SK-N-SH (cell line): ENCODE measurements around the gene SPSB3.

Experiments used
- EP300 ChIP-seq, 2 experiments: IDR thresholded peaks; 2 replicates each; pipeline versions ENCODE4 v1.4.0 to v1.6.1; 2012; ENCODE audit warnings: borderline replicate concordance in 1 of 2, low read depth in 1 of 2, low read length in 1 of 2
- EZH2phosphoT487 ChIP-seq: fragments of 200-600 bp; sonication (generic); IDR thresholded peaks from 2 replicates; pipeline ENCODE4 v1.6.1; 2017; ENCODE audit warnings: low read depth, mixed run types, mild to moderate bottlenecking, antibody characterized with exemption, moderate library complexity, borderline replicate concordance
- FOXJ3 ChIP-seq: sonication (generic); formaldehyde crosslinking; IDR thresholded peaks from 2 replicates; pipeline ENCODE4 v1.5.1; 2020; ENCODE audit warnings: mild to moderate bottlenecking, missing genetic modification reagents
- NFIC ChIP-seq: IDR thresholded peaks from 2 replicates; pipeline ENCODE4 v1.4.0; 2012; ENCODE audit warnings: borderline replicate concordance
- SIN3A ChIP-seq: IDR thresholded peaks from 2 replicates; pipeline ENCODE4 v1.6.1; 2012; ENCODE audit warnings: low read depth, mild to moderate bottlenecking, low read length, moderate library complexity, borderline replicate concordance
- SMC3 ChIP-seq: IDR thresholded peaks from 2 replicates; pipeline ENCODE4 v1.6.1; 2012; ENCODE audit warnings: low read depth, low read length, improper control_type of control experiment
- YY1 ChIP-seq: IDR thresholded peaks from 2 replicates; pipeline ENCODE4 v1.4.0; 2012; ENCODE audit warnings: low read depth, mild to moderate bottlenecking
- TF ChIP-seq, protein P1 (sequence below): fragments of 200-600 bp; sonication (generic); IDR thresholded peaks from 2 replicates; pipeline ENCODE4 v1.6.1; 2017; ENCODE audit warnings: antibody characterized with exemption, mild to moderate bottlenecking, moderate library complexity
- TF ChIP-seq, protein P2 (sequence below): IDR thresholded peaks from 2 replicates; pipeline ENCODE4 v1.6.1; 2012; ENCODE audit warnings: mild to moderate bottlenecking, low read depth, low read length, moderate library complexity
- TF ChIP-seq, protein P3 (sequence below): IDR thresholded peaks from 2 replicates; pipeline ENCODE4 v1.4.0; 2012; ENCODE audit warnings: low read depth
- TF ChIP-seq, protein P4 (sequence below): IDR thresholded peaks from 2 replicates; pipeline ENCODE4; 2012

DNA sequence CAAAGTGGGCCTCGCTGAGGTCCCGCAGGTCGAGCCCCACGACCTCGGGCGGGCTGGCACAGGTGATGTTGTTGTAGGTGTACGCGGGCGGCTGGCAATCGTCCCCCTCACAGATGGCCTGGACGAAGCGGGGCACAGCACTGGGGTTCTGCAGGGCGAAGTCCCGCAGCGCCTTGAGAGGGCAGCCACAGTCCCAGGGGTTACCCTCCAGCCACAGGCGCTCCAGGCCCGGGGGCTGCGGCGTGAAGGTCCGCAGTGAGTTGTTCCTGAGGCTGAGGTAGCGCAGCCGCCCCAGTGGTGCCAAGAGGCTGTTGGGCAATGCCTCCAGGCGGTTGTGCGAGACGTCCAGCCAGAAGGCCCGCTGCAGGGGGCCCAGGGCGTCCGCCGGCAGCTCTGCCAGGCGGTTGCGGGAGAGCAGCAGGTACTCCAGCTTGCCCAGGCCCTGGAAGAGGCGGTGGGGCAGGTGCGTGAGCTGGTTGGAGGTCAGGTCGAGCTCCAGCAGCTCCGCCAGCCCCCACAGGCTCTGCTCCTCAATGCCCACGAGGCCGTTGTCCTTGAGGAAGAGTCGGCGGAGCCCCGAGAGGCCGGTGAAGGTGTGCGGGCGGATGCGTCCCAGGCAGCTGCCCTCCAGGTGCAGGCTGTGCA, 8.4 kb upstream of the SPSB3 start:
- no peak for TF ChIP-seq EP300 (IDR thresholded peaks at IDR 0.05; ENCODE audit: borderline replicate concordance in 1 of 2, low read depth in 1 of 2, low read length in 1 of 2)
- TF ChIP-seq, protein P1, sequence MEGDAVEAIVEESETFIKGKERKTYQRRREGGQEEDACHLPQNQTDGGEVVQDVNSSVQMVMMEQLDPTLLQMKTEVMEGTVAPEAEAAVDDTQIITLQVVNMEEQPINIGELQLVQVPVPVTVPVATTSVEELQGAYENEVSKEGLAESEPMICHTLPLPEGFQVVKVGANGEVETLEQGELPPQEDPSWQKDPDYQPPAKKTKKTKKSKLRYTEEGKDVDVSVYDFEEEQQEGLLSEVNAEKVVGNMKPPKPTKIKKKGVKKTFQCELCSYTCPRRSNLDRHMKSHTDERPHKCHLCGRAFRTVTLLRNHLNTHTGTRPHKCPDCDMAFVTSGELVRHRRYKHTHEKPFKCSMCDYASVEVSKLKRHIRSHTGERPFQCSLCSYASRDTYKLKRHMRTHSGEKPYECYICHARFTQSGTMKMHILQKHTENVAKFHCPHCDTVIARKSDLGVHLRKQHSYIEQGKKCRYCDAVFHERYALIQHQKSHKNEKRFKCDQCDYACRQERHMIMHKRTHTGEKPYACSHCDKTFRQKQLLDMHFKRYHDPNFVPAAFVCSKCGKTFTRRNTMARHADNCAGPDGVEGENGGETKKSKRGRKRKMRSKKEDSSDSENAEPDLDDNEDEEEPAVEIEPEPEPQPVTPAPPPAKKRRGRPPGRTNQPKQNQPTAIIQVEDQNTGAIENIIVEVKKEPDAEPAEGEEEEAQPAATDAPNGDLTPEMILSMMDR = no peak
- TF ChIP-seq FOXJ3 = no peak
- TF ChIP-seq SMC3 = no peak
- TF ChIP-seq NFIC = no peak
- TF ChIP-seq, protein P2, sequence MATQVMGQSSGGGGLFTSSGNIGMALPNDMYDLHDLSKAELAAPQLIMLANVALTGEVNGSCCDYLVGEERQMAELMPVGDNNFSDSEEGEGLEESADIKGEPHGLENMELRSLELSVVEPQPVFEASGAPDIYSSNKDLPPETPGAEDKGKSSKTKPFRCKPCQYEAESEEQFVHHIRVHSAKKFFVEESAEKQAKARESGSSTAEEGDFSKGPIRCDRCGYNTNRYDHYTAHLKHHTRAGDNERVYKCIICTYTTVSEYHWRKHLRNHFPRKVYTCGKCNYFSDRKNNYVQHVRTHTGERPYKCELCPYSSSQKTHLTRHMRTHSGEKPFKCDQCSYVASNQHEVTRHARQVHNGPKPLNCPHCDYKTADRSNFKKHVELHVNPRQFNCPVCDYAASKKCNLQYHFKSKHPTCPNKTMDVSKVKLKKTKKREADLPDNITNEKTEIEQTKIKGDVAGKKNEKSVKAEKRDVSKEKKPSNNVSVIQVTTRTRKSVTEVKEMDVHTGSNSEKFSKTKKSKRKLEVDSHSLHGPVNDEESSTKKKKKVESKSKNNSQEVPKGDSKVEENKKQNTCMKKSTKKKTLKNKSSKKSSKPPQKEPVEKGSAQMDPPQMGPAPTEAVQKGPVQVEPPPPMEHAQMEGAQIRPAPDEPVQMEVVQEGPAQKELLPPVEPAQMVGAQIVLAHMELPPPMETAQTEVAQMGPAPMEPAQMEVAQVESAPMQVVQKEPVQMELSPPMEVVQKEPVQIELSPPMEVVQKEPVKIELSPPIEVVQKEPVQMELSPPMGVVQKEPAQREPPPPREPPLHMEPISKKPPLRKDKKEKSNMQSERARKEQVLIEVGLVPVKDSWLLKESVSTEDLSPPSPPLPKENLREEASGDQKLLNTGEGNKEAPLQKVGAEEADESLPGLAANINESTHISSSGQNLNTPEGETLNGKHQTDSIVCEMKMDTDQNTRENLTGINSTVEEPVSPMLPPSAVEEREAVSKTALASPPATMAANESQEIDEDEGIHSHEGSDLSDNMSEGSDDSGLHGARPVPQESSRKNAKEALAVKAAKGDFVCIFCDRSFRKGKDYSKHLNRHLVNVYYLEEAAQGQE = no peak
- TF ChIP-seq EZH2phosphoT487 = no peak
- TF ChIP-seq YY1 = no peak
- no peak for TF ChIP-seq SIN3A
- TF ChIP-seq, protein P3, sequence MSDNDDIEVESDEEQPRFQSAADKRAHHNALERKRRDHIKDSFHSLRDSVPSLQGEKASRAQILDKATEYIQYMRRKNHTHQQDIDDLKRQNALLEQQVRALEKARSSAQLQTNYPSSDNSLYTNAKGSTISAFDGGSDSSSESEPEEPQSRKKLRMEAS = no peak
- TF ChIP-seq, protein P4, sequence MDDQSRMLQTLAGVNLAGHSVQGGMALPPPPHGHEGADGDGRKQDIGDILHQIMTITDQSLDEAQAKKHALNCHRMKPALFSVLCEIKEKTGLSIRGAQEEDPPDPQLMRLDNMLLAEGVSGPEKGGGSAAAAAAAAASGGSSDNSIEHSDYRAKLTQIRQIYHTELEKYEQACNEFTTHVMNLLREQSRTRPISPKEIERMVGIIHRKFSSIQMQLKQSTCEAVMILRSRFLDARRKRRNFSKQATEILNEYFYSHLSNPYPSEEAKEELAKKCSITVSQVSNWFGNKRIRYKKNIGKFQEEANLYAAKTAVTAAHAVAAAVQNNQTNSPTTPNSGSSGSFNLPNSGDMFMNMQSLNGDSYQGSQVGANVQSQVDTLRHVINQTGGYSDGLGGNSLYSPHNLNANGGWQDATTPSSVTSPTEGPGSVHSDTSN = no peak
